Measurements from ENCODE around the gene RPE65. TPM values are rescaled to one million over a fixed set of nuclear protein-coding genes. Genes with fewer than 3 reads are reported as not detected.

Gene RPE65
- total RNA-seq, 1 donor from 2014 or later = not detected

GRCh38 chr1:68464891-68465290, 15.1 kb upstream of the RPE65 start:
- no peak overlapping the region for H3K4me3 Mint-ChIP-seq (ENCODE audit: unreplicated experiment)
- DNase-seq (ENCODE audit: extremely low spot score, unreplicated experiment) = no peak
- TF ChIP-seq, protein P1, sequence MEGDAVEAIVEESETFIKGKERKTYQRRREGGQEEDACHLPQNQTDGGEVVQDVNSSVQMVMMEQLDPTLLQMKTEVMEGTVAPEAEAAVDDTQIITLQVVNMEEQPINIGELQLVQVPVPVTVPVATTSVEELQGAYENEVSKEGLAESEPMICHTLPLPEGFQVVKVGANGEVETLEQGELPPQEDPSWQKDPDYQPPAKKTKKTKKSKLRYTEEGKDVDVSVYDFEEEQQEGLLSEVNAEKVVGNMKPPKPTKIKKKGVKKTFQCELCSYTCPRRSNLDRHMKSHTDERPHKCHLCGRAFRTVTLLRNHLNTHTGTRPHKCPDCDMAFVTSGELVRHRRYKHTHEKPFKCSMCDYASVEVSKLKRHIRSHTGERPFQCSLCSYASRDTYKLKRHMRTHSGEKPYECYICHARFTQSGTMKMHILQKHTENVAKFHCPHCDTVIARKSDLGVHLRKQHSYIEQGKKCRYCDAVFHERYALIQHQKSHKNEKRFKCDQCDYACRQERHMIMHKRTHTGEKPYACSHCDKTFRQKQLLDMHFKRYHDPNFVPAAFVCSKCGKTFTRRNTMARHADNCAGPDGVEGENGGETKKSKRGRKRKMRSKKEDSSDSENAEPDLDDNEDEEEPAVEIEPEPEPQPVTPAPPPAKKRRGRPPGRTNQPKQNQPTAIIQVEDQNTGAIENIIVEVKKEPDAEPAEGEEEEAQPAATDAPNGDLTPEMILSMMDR (IDR thresholded peaks at IDR 0.05) = no peak
- H3K27me3 Mint-ChIP-seq (ENCODE audit: unreplicated experiment) = peaks cover 3% of the 10 kb centered on the region
- peaks cover 9% of the 10 kb centered on the region for H3K9me3 Mint-ChIP-seq (ENCODE audit: unreplicated experiment)
- no peak overlapping the region for H3K27ac Mint-ChIP-seq (ENCODE audit: unreplicated experiment)
- peaks cover 6% of the 10 kb centered on the region for H3K4me1 Mint-ChIP-seq (ENCODE audit: unreplicated experiment)
- H3K36me3 Mint-ChIP-seq (ENCODE audit: unreplicated experiment) = no peaks in the 10 kb centered on the region

- no peak overlapping the region for H3K4me3 Mint-ChIP-seq (ENCODE audit: unreplicated experiment)
- peaks cover 12% of the 10 kb centered on the region for H3K27me3 Mint-ChIP-seq (ENCODE audit: unreplicated experiment)
- TF ChIP-seq, protein P1 (IDR thresholded peaks at IDR 0.05) = no peak
- H3K9me3 Mint-ChIP-seq (ENCODE audit: unreplicated experiment) = peaks cover 9% of the 10 kb centered on the region
- DNase-seq (ENCODE audit: extremely low spot score, unreplicated experiment) = no peak
- H3K27ac Mint-ChIP-seq (ENCODE audit: unreplicated experiment) = no peak overlapping the region
- H3K4me1 Mint-ChIP-seq (ENCODE audit: unreplicated experiment) = peaks cover 6% of the 10 kb centered on the region
- no peaks in the 10 kb centered on the region for H3K36me3 Mint-ChIP-seq (ENCODE audit: unreplicated experiment)
Observed at GRCh38 chr1:68460935-68461334, 11.2 kb upstream of the RPE65 start.

DNA sequence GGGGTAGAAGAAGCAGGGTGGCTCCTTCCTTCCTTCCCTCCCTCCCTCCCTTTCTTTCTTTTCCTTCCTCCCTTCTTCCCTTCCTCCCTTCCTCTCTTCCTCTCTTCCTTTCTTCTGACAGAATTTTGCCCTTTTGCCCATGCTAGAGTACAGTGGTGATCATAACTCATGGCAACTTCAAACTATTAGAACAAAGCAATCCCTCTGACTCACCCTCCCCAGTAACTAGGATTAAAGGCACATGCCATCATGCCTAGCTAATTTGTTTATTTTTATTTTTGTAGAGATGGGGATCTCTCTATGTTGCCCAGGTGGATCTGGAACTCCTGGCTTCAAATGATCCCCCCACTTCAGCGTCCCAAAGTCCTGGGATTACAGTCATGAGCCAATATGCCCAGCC, 10.0 kb upstream of the RPE65 start:
- Mint-ChIP-seq H3K36me3 (ENCODE audit: unreplicated experiment) (no peaks in the 10 kb centered on the region), H3K9me3 (ENCODE audit: unreplicated experiment) (peaks cover 9% of the 10 kb centered on the region)

GRCh38 chr1:68459091-68459490, 9.3 kb upstream of the RPE65 start:
- Mint-ChIP-seq H3K4me3 (ENCODE audit: unreplicated experiment) (no peak overlapping the region), H3K4me1 (ENCODE audit: unreplicated experiment) (no peaks in the 10 kb centered on the region), H3K36me3 (ENCODE audit: unreplicated experiment) (no peaks in the 10 kb centered on the region), H3K27ac (ENCODE audit: unreplicated experiment) (no peak overlapping the region), H3K27me3 (ENCODE audit: unreplicated experiment) (peaks cover 12% of the 10 kb centered on the region), H3K9me3 (ENCODE audit: unreplicated experiment) (peaks cover 9% of the 10 kb centered on the region)
- DNase-seq (ENCODE audit: extremely low spot score, unreplicated experiment) = no peak
- TF ChIP-seq, protein P1 (IDR thresholded peaks at IDR 0.05) = no peak

More for the DNA sequence above, 10.0 kb upstream of the RPE65 start:
- no peak overlapping the region for H3K27ac Mint-ChIP-seq (ENCODE audit: unreplicated experiment)
- H3K4me3 Mint-ChIP-seq (ENCODE audit: unreplicated experiment) = no peak overlapping the region
- peaks cover 2% of the 10 kb centered on the region for H3K4me1 Mint-ChIP-seq (ENCODE audit: unreplicated experiment)
- peaks cover 12% of the 10 kb centered on the region for H3K27me3 Mint-ChIP-seq (ENCODE audit: unreplicated experiment)
- DNase-seq (ENCODE audit: extremely low spot score, unreplicated experiment) = no peak
- TF ChIP-seq, protein P1 (IDR thresholded peaks at IDR 0.05) = no peak

DNA sequence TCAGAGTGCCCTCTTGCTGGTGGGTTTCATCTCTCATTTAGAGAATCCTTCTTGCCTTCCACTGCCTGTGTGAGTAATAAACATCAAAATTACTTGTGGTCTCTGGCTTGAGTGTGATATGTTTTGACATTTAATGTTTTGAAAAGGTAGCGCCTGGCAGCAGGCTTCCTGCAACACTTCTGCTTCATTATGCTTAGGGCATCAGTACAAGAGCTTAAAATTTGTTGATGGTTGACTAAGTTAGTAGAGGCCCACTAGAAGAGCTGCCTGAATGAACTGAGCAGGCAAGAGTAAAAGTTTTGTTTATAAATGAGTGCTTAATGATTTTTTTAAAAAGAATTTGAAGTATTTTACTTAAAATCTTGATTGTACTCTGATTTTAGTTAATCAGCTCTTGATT, 6.4 kb upstream of the RPE65 start:
- H3K27me3 Mint-ChIP-seq (ENCODE audit: unreplicated experiment) = peaks cover 12% of the 10 kb centered on the region
- DNase-seq (ENCODE audit: extremely low spot score, unreplicated experiment) = no peak
- TF ChIP-seq, protein P1 (IDR thresholded peaks at IDR 0.05) = no peak
- H3K9me3 Mint-ChIP-seq (ENCODE audit: unreplicated experiment) = no peaks in the 10 kb centered on the region
- H3K36me3 Mint-ChIP-seq (ENCODE audit: unreplicated experiment) = no peaks in the 10 kb centered on the region
- no peak overlapping the region for H3K4me3 Mint-ChIP-seq (ENCODE audit: unreplicated experiment)
- H3K27ac Mint-ChIP-seq (ENCODE audit: unreplicated experiment) = no peak overlapping the region
- H3K4me1 Mint-ChIP-seq (ENCODE audit: unreplicated experiment) = peaks cover 12% of the 10 kb centered on the region

Measured in osteocyte (in vitro differentiated cells).